GM21786 (cell line): Measurements from ENCODE around the gene OR2T27.
"Not testable (repeated sequence)": the region's sequence is repeated elsewhere in the genome, so short reads cannot be mapped to it uniquely, and the experiment has no call there.

Experiments used
- ATAC-seq: cut with Tn5 transposase; IDR thresholded peaks from one replicate; pipeline ENCODE4 v1.9.1; 2021; ENCODE audit not compliant: unreplicated experiment

Gene OR2T27

DNA sequence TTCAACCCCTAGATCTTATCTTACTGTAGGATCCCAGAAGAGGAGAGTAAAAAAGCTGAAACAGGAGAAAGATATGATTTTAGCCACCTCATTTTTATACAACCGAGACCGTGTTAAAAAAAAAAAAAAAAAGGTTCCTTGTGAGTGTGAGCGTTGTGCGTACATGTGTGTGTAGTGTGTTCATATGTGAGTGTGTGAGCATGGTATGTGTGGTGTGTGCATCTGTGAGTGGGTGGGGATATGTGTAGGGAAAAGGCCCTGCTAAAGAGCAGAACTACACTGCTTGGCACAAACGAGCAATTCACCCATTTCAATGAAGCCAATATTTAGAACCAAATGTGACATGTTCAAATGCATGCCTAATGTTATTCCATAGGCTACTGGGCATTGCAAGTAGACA lies 13.7 kb downstream of the OR2T27 start:
- ATAC-seq = not testable (repeated sequence)

DNA sequence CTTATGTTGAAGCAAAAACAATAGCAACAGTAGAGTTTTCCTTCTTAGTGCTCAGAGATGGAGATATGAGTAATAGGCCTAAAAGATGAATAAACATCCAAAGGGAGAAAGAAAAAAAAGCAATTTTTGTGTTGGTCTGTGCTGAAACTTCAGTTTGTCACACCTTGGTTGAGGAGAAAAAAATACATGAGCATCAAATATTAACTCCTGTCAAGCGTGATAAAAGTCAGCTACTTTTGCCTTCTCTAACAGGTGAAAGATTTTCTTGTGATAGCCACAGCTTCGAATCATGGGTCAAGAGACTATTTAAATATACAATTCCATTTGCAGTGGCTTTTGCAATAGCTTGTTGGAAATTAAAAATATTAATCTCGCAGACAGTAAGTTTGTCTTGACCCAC lies 14.4 kb downstream of the OR2T27 start:
- ATAC-seq = peak; percentile 43

GRCh38 chr1:248639652-248640051 lies 15.7 kb downstream of the OR2T27 start:
- ATAC-seq = peak; percentile 33

DNA sequence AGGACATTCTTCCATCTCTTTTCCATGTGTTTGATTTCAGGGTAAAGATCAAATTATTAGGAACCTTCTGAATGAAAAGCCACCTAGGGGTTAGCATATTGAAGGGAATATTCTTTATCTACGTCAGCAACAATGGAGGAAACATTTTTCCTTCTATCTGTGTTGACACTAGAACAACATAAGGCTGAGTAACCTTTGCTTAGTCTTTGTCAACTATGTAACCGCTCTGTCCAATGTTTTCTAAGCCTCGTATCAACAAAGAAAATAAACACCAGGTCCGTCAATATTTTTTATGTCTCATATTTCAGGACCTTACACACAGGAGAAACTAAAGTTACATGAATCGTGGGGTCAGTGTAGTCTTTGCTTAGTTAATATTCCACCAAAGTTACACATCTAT lies 18.7 kb downstream of the OR2T27 start:
- ATAC-seq = not testable (repeated sequence)

GRCh38 chr1:248634991-248635390 lies 20.3 kb downstream of the OR2T27 start, which contains the start of gene OR2T11:
OR2T11 (minus strand) TSS chr1:248635091; CDS start chr1:248627128, 7,963 bp downstream.
- not testable (repeated sequence) for ATAC-seq

GRCh38 chr1:248631354-248632008 lies 23.8 kb downstream of the OR2T27 start:
- ATAC-seq = no peak

DNA sequence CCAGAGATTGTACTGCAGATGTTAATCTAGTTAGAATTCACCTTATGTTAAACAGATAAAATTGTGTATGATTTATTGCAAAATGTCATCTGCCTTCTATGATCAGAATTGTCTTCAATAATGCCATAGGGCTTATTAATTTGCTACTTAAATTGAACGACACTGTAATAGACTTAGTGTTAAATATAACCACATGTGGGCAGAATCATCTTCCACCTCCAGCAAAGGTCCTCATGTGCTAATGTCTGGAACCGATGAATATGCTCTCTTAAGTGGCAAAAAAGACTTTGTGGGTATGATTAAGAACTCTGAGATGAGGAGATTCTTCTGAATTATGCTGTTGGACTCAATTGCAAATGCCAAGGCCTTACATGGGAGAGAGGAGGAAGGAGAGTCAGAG lies 24.8 kb downstream of the OR2T27 start:
- no peak for ATAC-seq

DNA sequence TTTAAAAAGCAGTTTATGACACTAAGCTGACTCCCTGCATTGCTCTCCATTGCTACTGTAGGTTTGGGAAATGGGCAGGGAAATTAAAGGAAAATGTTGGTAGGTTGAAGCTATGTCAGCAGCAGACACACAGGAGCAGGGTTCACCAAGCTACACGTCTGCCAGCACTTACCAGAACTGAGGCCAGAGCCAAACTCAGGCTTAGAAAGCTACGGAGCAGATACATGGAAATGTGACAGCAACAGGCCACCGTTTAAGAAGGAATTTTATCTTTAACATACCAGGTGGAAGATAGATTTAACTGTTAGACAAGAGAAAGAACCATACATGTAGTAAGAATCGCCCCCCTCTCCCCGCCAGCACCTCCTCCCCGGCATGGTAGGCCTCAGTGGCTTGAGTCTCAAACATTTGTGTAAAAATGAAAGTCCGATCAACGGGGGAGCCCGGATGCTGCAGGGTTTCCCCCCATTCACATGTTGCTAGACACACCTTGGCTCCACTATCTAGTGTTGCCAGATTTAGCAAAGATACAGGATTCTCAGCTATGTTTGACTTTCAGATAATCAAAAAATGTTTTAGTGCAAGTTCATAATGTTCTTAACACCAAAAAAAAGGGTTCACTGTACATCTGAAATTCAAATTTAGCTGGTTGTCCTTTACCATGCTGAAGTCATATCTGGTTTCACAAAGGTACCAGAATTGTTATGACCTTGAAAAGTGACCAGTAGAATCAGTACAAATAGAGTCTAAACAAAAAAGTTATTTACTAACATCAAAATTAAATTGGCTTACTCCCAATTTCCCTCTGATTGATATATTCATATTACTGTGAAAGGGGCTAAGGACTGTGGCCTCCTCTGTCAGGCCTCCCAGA lies 27.1 kb downstream of the OR2T27 start:
- peak; percentile 99 for ATAC-seq

GRCh38 chr1:248625971-248626370 lies 29.4 kb downstream of the OR2T27 start:
- ATAC-seq = no peak

- ATAC-seq = no peak
Observed at GRCh38 chr1:248625166-248625565, 30.2 kb downstream of the OR2T27 start.

DNA sequence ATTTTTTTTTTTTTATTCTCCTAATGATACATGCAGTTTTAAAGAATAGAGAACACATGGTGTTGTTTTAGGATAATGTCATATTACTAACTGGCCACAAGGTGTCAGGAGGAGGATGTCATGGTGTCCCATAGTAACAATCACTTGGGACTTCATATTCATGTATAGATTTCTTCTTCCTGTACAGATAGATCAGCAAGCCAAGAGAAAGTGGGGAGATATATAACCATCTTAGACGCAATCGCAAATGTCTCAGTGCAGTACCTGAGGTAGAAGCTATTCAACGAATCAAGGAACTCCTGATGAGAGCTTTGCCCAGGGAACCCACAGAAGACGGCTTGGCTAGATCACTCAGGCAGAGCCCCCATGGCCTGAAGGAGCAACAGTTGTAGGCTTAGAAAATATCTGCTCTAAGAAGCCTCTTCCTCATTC lies 32.7 kb downstream of the OR2T27 start:
- ATAC-seq = peak; percentile 95

GRCh38 chr1:248621770-248622169 lies 33.6 kb downstream of the OR2T27 start:
- ATAC-seq = no peak

GRCh38 chr1:248618878-248619277 lies 36.5 kb downstream of the OR2T27 start:
- peak; percentile 43 for ATAC-seq

DNA sequence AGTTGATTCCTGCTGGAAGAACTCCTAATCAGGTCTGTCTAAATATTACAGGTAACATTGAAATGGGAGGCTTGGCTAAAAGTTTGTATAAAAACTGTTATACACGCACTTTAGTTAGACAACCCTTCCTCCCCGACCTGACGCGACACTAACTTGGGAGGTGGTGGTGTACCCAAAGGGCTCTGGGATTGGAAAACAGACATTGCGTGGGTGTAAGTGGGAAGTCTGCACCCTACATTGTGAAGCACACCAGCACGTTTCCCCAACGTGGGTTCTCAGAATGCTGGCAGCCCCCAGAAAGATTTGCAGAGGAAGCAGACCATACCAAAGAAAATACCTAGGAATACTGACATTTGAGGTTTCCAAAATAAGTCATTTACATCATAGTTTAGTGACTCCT lies 37.2 kb downstream of the OR2T27 start:
- ATAC-seq = no peak

DNA sequence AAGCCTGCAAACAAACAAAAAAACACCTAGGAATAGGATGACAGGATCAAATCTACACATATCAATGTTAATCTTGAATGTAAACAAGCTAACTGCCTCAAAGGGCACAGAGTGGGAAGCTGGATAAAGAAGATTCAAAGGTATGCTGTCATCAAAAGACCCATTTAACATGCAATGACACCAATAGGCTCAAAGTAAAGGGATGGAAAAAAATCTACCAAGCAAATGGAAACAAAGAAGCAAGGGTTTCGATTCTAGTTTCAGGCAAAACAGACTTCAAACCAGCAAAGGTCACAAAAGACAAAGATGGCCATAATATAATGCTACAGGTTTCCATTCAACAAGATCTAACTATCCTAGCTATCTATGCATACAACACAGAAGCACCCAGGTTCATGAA lies 41.6 kb downstream of the OR2T27 start:
- peak; percentile 38 for ATAC-seq

DNA sequence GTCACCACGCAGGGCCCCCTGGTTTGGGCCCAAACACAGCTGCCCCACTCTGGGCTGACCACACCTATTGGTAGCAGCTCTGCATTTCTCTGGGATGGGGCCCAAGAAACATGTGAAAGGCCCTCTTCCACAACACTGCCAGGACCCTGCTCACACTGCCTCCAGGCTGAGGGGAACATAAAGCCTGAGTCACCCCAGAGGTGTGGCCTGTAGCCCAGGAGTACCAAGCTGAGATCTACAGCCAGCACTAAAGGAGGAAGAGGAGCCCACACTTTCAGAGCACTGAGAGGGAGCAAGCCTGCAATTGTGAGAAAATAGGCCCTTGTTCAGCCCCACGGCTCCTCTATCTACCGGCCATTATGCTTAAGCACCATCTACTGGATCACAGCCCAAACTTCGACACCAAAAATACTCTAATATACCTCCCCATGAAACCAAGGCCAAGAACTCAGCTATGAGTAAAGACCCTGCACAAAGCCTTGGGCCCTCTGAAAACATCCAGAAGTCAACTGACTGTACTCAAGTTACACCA lies 43.4 kb downstream of the OR2T27 start:
- no peak for ATAC-seq

- ATAC-seq = no peak
Observed at GRCh38 chr1:248610301-248610700, 45.0 kb downstream of the OR2T27 start.
